ENCODE results near the gene INTS12.

The INTS12 gene

DNA sequence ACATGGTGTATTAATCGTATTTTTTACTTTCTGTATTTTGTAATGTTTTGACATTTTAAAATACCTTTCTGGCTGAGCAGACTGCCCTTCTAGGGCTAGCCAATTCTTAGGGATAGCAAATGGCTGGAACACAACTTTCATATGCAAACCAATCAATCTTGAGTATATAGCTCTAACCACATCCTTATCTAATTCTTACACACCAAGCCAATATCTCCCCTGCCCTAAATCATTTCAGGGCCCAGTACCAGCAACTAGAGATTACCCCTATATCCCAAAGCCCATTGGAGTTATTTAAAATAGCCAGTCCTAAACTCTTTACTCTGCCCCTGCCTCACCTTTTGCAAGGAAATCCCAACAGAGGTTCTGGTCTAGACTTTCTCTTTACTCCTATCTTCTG is 58.3 kb downstream of the INTS12 start:
- no peak for DNase-seq (ENCODE audit: low read depth, low spot score)
- TF ChIP-seq, protein P1, sequence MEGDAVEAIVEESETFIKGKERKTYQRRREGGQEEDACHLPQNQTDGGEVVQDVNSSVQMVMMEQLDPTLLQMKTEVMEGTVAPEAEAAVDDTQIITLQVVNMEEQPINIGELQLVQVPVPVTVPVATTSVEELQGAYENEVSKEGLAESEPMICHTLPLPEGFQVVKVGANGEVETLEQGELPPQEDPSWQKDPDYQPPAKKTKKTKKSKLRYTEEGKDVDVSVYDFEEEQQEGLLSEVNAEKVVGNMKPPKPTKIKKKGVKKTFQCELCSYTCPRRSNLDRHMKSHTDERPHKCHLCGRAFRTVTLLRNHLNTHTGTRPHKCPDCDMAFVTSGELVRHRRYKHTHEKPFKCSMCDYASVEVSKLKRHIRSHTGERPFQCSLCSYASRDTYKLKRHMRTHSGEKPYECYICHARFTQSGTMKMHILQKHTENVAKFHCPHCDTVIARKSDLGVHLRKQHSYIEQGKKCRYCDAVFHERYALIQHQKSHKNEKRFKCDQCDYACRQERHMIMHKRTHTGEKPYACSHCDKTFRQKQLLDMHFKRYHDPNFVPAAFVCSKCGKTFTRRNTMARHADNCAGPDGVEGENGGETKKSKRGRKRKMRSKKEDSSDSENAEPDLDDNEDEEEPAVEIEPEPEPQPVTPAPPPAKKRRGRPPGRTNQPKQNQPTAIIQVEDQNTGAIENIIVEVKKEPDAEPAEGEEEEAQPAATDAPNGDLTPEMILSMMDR (IDR thresholded peaks at IDR 0.05; ENCODE audit: low read depth, low read length), result no peak
- in situ Hi-C loops (cut with HindIII; ENCODE audit: low sequenced_read_pairs), result no loop called here
- H3K4me3 ChIP-seq (ENCODE audit: low read depth, low read length), result no peak overlapping the region

DNA sequence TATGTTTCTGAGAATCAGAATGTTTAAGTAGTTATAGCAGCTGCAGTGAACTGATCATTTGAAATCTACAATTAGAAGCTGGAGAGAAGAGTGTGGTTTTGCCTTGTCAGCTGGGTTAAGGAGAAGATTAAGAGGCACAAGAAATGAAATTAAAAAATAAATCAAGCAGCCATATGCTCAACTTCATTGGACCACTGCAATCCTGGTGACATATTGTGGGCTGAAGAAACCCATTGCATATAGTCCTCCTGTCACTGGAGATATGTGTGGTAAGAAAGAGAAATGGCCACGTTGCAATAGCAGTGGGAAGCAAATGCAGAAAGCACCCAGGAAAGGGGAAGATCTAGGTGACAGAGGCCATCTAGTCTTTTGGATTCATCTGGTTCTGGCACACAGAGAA is 63.0 kb downstream of the INTS12 start:
- DNase-seq (ENCODE audit: low read depth, low spot score), result no peak
- in situ Hi-C loops (cut with HindIII; ENCODE audit: low sequenced_read_pairs), result no loop called here
- TF ChIP-seq, protein P1 (IDR thresholded peaks at IDR 0.05; ENCODE audit: low read depth, low read length), result no peak
- H3K4me3 ChIP-seq (ENCODE audit: low read depth, low read length), result no peak overlapping the region

DNA sequence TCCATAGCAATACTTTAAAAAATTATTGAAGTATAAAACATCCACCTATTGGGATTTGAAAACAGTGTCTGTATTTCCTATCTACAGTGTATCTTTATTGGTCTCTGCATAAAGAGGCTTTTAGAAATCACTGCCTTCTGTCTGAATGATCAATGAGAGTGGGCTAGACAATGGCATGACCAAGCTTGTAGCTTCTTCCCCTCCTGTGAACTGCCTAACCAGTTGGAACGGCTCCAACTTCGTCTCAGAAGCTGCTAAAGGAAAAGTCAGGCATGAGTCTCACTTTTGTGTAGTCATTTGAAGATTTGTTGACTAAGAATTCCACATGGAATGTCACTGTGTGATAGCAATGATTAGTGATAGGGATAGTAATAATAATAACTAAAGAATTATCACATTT is 64.2 kb downstream of the INTS12 start:
- DNase-seq (ENCODE audit: low read depth, low spot score), result no peak
- in situ Hi-C loops (cut with HindIII; ENCODE audit: low sequenced_read_pairs), result no loop called here

DNA sequence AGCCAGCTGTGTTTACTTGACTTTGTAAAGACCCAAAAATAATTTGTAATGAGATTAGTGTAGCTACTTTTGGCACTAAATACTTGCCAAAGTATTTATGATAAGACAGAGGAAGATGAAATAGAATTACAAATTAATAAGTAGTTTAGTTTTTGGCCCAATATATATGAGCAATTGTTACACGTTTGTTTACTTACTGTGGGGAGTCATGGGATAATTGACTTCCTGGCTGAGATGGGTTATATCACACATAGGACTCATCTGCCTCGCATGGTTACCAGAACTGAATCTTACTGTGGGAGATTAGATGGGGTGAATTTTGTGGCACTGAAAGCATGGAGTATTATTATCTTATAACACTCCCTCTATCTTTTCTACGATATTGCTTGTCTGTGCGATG is 66.6 kb downstream of the INTS12 start:
- TF ChIP-seq, protein P1 (IDR thresholded peaks at IDR 0.05; ENCODE audit: low read depth, low read length), result no peak
- no peak for DNase-seq (ENCODE audit: low read depth, low spot score)
- no peak overlapping the region for H3K4me3 ChIP-seq (ENCODE audit: low read depth, low read length)
- in situ Hi-C loops (cut with HindIII; ENCODE audit: low sequenced_read_pairs), result no loop called here

More for the DNA sequence above, 64.2 kb downstream of the INTS12 start:
- TF ChIP-seq, protein P1 (IDR thresholded peaks at IDR 0.05; ENCODE audit: low read depth, low read length), result no peak
- H3K4me3 ChIP-seq (ENCODE audit: low read depth, low read length), result no peak overlapping the region

DNA sequence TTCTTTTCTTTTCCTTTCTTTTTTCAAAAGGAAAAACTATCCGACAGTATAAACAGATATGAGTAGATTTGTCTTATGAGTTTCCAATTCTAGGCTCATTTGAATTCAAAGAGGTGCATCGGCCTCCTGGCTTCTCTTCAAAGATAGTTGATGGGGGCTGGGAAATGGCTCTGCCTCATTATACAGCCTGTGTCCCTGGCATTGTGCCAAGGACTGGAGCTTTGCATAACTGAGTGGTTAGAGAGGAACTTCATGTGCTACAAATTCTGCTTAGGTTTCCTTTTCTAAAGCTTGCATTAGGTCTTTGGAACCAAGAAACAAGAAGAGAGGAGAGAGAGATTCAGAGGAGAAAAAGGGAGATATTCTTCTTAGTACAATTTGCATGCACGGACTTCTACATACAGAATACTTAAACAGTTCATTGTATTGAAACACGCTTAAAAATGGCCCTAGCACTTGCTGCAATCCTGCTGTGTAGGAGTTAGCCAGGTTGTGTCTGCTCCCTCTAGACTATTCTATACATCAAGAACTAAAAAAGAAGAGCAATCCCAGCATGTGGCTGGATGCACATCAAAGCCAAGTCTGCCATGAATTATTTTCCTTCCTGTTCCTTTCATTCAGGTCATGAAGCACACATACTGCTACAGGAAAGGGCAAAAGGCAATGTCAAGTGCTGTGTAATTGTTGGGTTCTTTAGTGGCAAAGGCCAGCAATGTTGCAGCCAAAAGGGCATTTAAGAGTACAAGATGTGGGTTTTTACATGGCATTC is 70.9 kb downstream of the INTS12 start:
- in situ Hi-C loops (cut with HindIII; ENCODE audit: low sequenced_read_pairs), result no loop called here
- DNase-seq (ENCODE audit: low read depth, low spot score), result peak; percentile 60
- H3K4me3 ChIP-seq (ENCODE audit: low read depth, low read length), result no peak overlapping the region
- TF ChIP-seq, protein P1 (IDR thresholded peaks at IDR 0.05; ENCODE audit: low read depth, low read length), result no peak

DNA sequence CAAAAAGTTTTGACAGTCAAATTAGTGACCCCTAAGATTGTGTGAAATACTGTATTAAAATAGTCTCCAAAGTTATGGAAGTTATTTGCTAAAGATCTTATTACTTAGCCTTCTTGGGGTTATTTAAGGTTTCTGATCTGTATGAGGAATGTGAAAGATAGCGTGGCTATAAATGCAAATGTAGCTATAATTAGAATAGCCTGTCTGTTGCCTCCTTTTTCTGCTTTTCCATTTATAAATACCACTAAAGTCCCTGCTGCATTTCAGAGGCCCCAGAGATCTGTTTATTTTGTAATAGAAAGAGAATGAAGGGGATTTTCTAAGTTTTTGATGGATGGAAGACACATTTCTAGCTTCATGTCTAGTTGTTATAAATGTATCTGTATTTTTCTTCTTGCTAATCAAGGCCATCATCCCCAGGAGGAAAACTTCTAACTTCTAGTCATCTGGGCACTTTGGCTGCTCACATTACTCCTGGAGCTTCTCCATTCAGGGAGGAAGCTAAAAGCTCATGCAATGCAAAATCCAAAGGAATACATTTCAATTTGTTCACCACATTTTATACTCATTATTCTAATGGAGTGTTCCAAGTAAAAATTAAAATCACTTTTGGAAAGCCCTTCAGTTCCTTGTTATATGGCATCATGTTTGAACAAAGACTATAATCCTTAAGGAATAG is 73.9 kb downstream of the INTS12 start:
- TF ChIP-seq, protein P1 (IDR thresholded peaks at IDR 0.05; ENCODE audit: low read depth, low read length), result no peak
- DNase-seq (ENCODE audit: low read depth, low spot score), result no peak
- no peak overlapping the region for H3K4me3 ChIP-seq (ENCODE audit: low read depth, low read length)
- in situ Hi-C loops (cut with HindIII; ENCODE audit: low sequenced_read_pairs), result no loop called here

All from astrocyte of the spinal cord (primary cell).